ENCODE data around the gene TCEAL4. TPM values are rescaled to one million over a fixed set of nuclear protein-coding genes. Genes with fewer than 3 reads are reported as not detected.

TCEAL4 gene
- total and polyA plus RNA-seq, 12 donors, result 57.7 to 164 (median 69.1) TPM

- Histone ChIP-seq H3K27ac (no peak overlapping the region), H3K9me3 (no peaks in the 10 kb centered on the region)
Observed at GRCh38 chrX:103537871-103538387, 47.4 kb upstream of the TCEAL4 start.

GRCh38 chrX:103538728-103539127 is 46.6 kb upstream of the TCEAL4 start:
- H3K9me3 ChIP-seq, result no peaks in the 10 kb centered on the region
- peaks cover 0 to 45% (median 0%) of the 10 kb centered on the region in 7 donors for H3K27me3 ChIP-seq
- no peak for TF ChIP-seq CTCF (IDR thresholded peaks at IDR 0.05)
- H3K36me3 ChIP-seq, result no peaks in the 10 kb centered on the region
- DNase-seq (no peak), ATAC-seq (no peak)
- no peak overlapping the region for H3K4me3 ChIP-seq
- H3K27ac ChIP-seq, result no peak overlapping the region
- intact Hi-C loops (cut with DNase I), result loop anchor here in 6 of 10 donors (5.0 to 10.0 kb wide), 7 partner anchors 86 to 286 kb away; partner anchors contain the start of genes MORF4L2 (in 1 of the 6), PLP1 (in 1 of the 6) and TCEAL1 (in 1 of the 6)
- H3K4me1 ChIP-seq, result no peaks in the 10 kb centered on the region

More at GRCh38 chrX:103537871-103538387, 47.4 kb upstream of the TCEAL4 start:
- H3K36me3 ChIP-seq, result no peaks in the 10 kb centered on the region
- intact Hi-C loops (cut with DNase I), result loop anchor here in 6 of 10 donors (5.0 to 10.0 kb wide), 7 partner anchors 87 to 287 kb away; partner anchors contain the start of genes MORF4L2 (in 1 of the 6), PLP1 (in 1 of the 6) and TCEAL1 (in 1 of the 6)
- 78 to 89% methylated on average over 2 to 3 of the region's 3 CpGs for WGBS, 2 donors
- H3K4me3 ChIP-seq, result no peak overlapping the region
- no peak for DNase-seq
- TF ChIP-seq CTCF (IDR thresholded peaks at IDR 0.05), result no peak
- no peaks in the 10 kb centered on the region for H3K4me1 ChIP-seq
- H3K27me3 ChIP-seq, result peaks cover 0 to 39% (median 0%) of the 10 kb centered on the region in 7 donors
- no peak for ATAC-seq

- DNase-seq (no peak), ATAC-seq (no peak)
- Histone ChIP-seq H3K4me1 (no peaks in the 10 kb centered on the region), H3K9me3 (no peaks in the 10 kb centered on the region), H3K27me3 (peaks cover 0 to 44% (median 0%) of the 10 kb centered on the region in 7 donors), H3K4me3 (no peak overlapping the region), H3K36me3 (no peaks in the 10 kb centered on the region), H3K27ac (no peak overlapping the region)
- intact Hi-C loops (cut with DNase I), result loop anchor here in 6 of 10 donors (5.0 to 10.0 kb wide), 7 partner anchors 85 to 285 kb away; partner anchors contain the start of genes MORF4L2 (in 1 of the 6), PLP1 (in 1 of the 6) and TCEAL1 (in 1 of the 6)
- 67 to 83% methylated on average over 2 of the region's 2 CpGs for WGBS, 2 donors
- TF ChIP-seq CTCF (IDR thresholded peaks at IDR 0.05), result no peak
Observed at GRCh38 chrX:103539695-103540094, 45.6 kb upstream of the TCEAL4 start.

- no peaks in the 10 kb centered on the region for H3K36me3 ChIP-seq
- no peak overlapping the region for H3K27ac ChIP-seq
- H3K4me3 ChIP-seq, result no peak overlapping the region
- DNase-seq (no peak), ATAC-seq (no peak)
- peaks cover 0 to 44% (median 0%) of the 10 kb centered on the region in 7 donors for H3K27me3 ChIP-seq
- H3K4me1 ChIP-seq, result no peaks in the 10 kb centered on the region
- intact Hi-C loops (cut with DNase I), result no loop called here
- TF ChIP-seq CTCF (IDR thresholded peaks at IDR 0.05), result no peak
- no peaks in the 10 kb centered on the region for H3K9me3 ChIP-seq
Observed at GRCh38 chrX:103540145-103540544, 45.2 kb upstream of the TCEAL4 start.

Measured in heart right ventricle (tissue), 16 donors.